Lung (tissue), 12 donors: Measurements from ENCODE around the gene NLRP5. TPM values are rescaled to one million over a fixed set of nuclear protein-coding genes. Genes with fewer than 3 reads are reported as not detected.
"Not testable (repeated sequence)": the region's sequence is repeated elsewhere in the genome, so short reads cannot be mapped to it uniquely, and the experiment has no call there.

Experiments used
- ATAC-seq: fragments of 200-7000 bp; cut with Tn5 transposase; one replicate; pipeline ENCODE4 v1.9.1; 2020; ENCODE audit warnings: moderate number of reproducible peaks; ENCODE audit not compliant: insufficient read depth, low FRiP score
- DNase-seq, 3 donors: peaks; one replicate each; pipeline ENCODE4 v3.0.0-alpha.2; 2013 to 2017
- H3K27ac ChIP-seq, 2 donors: one replicate each; pipeline ENCODE4 v1.5.1; 2013; ENCODE audit warnings: mild to moderate bottlenecking in 2 of 2, moderate library complexity in 2 of 2, control low read depth in 1 of 2, inconsistent platforms in 1 of 2, low read depth in 1 of 2, low read length in 1 of 2
- H3K27me3 ChIP-seq, 3 donors: one replicate each; pipeline ENCODE4 v1.5.1; 2013; ENCODE audit warnings: low read length in 2 of 3; ENCODE audit not compliant: control insufficient read depth in 3 of 3, insufficient read depth in 3 of 3
- H3K36me3 ChIP-seq, 4 donors: one replicate each; pipeline ENCODE4 v1.5.1; 2013; ENCODE audit warnings: low read length in 4 of 4, mild to moderate bottlenecking in 1 of 4, moderate library complexity in 1 of 4; ENCODE audit not compliant: control insufficient read depth in 4 of 4, insufficient read depth in 4 of 4
- H3K4me1 ChIP-seq, 5 donors: one replicate each; pipeline ENCODE4 v1.5.1; 2013; ENCODE audit warnings: low read length in 5 of 5, mild to moderate bottlenecking in 2 of 5, moderate library complexity in 1 of 5; ENCODE audit not compliant: control insufficient read depth in 5 of 5, insufficient read depth in 5 of 5
- H3K4me3 ChIP-seq: one replicate; pipeline ENCODE4 v1.5.1; 2013; ENCODE audit warnings: mild to moderate bottlenecking, control low read depth, moderate library complexity
- H3K9ac ChIP-seq, 2 donors: one replicate each; pipeline ENCODE4 v1.5.1; 2013; ENCODE audit warnings: low read length in 2 of 2, control low read depth in 1 of 2; ENCODE audit not compliant: insufficient read depth in 1 of 2
- H3K9me3 ChIP-seq, 4 donors: one replicate each; pipeline ENCODE4 v1.5.1; 2013; ENCODE audit warnings: low read length in 3 of 4, mild to moderate bottlenecking in 1 of 4, moderate library complexity in 1 of 4; ENCODE audit not compliant: control insufficient read depth in 4 of 4, insufficient read depth in 3 of 4
- WGBS, 2 donors: extraction: QIAGEN DNeasy Blood & Tissue Kit; methylation state at CpG; one replicate each; pipeline ENCODE4 v1.1.7; 2013; 5-methylcytosine and 5-hydroxymethylcytosine counted together
- polyA plus RNA-seq, 2 donors: library from polyadenylated mRNA; stranded (reverse); fragments of 200-250 nt; gene quantifications; one replicate each; pipeline ENCODE4 v1.2.1, GENCODE V29; 2013
- total RNA-seq, 2 donors: library from RNA; depleted of rRNA in 1 of 2; stranded (reverse); fragments of >200 nt in 1 of 2; gene quantifications; one replicate each; pipeline ENCODE4 v1.2.1, GENCODE V29; 2014 to 2021
- TF ChIP-seq, protein P1 (sequence below): IDR thresholded peaks from 2 replicates; pipeline ENCODE4 v1.5.1; 2012; ENCODE audit warnings: mild to moderate bottlenecking; ENCODE audit errors: control extremely low read depth, extremely low read depth
- donor health status: control.
- donor health status: control.
- donor health status: Bipolar disorder and iron deficiency.
- donor health status: healthy.
- donor health status: DM: yes; HTN: yes; CAD: no.

NLRP5 gene
- total and polyA plus RNA-seq, 4 donors, result not detected

DNA sequence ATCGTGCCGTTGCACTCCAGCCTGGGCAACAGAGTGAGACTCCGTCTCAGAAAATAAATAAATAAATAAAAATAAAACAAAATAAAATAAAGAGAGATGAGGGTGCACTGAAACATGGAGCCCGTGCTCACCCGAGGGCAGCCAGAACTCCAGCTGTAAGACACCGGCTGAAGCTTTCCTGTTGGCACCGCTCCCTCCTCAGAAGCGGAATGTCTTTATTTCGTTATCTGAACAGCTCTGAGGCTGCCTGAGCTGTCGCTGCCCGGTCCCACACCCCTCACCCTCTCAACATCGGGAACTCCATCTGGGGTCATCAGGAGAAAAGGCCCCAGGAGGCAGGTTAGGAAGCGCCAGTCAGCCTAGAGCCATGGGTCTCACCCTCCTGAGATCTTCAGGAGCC, 110.1 kb downstream of the NLRP5 start:
- H3K9ac ChIP-seq, result no peak overlapping the region
- ATAC-seq (no peak), DNase-seq (no peak)
- no peak overlapping the region for H3K27ac ChIP-seq
- H3K9me3 ChIP-seq, result peaks cover 0 to 6% (median 2%) of the 10 kb centered on the region in 4 donors
- peaks cover 3 to 43% (median 22%) of the 10 kb centered on the region in 4 donors for H3K36me3 ChIP-seq
- no peaks in the 10 kb centered on the region for H3K27me3 ChIP-seq
- H3K4me3 ChIP-seq, result no peak overlapping the region
- WGBS, 2 donors, result 84 to 92% methylated on average over 13 of the region's 13 CpGs
- peaks cover 0 to 8% (median 0%) of the 10 kb centered on the region in 5 donors for H3K4me1 ChIP-seq
- TF ChIP-seq, protein P1, sequence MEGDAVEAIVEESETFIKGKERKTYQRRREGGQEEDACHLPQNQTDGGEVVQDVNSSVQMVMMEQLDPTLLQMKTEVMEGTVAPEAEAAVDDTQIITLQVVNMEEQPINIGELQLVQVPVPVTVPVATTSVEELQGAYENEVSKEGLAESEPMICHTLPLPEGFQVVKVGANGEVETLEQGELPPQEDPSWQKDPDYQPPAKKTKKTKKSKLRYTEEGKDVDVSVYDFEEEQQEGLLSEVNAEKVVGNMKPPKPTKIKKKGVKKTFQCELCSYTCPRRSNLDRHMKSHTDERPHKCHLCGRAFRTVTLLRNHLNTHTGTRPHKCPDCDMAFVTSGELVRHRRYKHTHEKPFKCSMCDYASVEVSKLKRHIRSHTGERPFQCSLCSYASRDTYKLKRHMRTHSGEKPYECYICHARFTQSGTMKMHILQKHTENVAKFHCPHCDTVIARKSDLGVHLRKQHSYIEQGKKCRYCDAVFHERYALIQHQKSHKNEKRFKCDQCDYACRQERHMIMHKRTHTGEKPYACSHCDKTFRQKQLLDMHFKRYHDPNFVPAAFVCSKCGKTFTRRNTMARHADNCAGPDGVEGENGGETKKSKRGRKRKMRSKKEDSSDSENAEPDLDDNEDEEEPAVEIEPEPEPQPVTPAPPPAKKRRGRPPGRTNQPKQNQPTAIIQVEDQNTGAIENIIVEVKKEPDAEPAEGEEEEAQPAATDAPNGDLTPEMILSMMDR, result no peak

DNA sequence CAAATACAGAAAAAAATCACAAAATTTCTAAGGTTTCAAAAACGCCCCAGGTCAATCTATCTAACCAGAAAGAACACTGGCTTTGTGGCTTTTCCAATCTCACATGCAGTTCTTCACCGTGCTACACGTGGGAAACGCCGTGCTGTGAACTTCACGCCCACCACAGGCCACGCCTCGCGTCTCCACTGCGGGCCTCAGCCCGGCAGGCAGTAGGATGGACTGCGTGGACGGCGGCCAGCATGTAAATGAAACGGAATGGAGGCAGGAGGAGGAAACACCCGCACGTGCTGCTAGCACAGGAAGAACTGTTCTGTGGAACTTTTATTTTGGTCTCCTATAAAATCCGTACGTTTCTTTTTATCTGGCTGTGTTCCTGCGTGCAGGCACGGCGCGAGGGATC, 110.7 kb downstream of the NLRP5 start:
- ATAC-seq (no peak), DNase-seq (no peak)
- TF ChIP-seq, protein P1, result no peak
- Histone ChIP-seq H3K9ac (no peak overlapping the region), H3K4me1 (peaks cover 0 to 3% (median 0%) of the 10 kb centered on the region in 5 donors), H3K36me3 (peaks cover 3 to 49% (median 22%) of the 10 kb centered on the region in 4 donors), H3K4me3 (no peak overlapping the region), H3K9me3 (peaks cover 0 to 6% (median 2%) of the 10 kb centered on the region in 4 donors), H3K27me3 (no peaks in the 10 kb centered on the region), H3K27ac (no peak overlapping the region)
- WGBS, 2 donors, result 83 to 92% methylated on average over 23 of the region's 23 CpGs

DNA sequence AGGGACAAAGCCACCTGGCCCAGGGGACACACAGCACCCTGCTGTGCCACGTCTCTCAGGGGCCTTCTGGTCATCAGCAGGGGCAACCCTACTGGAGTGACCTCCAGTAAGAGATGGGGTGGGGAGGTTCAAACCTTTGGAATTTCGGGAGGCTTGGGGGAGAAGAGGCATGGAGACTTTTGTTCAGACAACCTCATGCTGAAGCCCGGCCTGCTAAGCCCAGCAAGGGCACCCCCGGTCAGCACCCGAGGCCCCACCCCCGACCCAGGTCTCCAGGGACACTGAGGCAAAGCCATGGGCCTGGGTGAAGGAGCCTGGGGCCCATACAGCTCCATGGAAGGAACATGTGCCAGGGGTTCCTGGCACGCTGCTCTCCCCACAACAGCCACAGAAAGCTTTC, 111.2 kb downstream of the NLRP5 start:
- no peak overlapping the region for H3K27ac ChIP-seq
- DNase-seq (no peak), ATAC-seq (no peak)
- H3K4me1 ChIP-seq, result peaks cover 0 to 3% (median 0%) of the 10 kb centered on the region in 5 donors
- TF ChIP-seq, protein P1, result no peak
- H3K4me3 ChIP-seq, result no peak overlapping the region
- 91 to 97% methylated on average over 7 of the region's 7 CpGs for whole genome bisulfite sequencing, 2 donors
- peaks cover 3 to 52% (median 20%) of the 10 kb centered on the region in 4 donors for H3K36me3 ChIP-seq
- peaks cover 0 to 4% (median 2%) of the 10 kb centered on the region in 4 donors for H3K9me3 ChIP-seq
- no peaks in the 10 kb centered on the region for H3K27me3 ChIP-seq
- H3K9ac ChIP-seq, result no peak overlapping the region

DNA sequence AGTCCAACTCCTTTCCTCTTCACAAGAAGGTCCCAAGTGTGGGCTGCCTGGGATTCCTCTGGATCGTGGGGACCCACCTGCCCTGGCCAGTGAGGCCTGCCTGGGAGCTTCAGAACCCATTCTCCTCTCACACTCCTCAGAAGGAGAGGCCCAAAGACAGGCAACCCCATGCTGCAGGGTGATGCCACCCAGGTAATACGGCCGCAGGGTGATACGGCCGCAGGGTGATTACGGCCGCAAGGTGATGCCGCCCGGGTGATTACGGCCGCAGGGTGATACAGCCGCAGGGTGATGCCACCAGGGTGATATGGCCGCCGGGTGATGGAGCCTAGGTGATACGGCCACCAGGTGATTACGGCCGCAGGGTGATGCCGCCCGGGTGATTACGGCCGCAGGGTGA, 111.7 kb downstream of the NLRP5 start:
- H3K4me1 ChIP-seq, H3K27ac ChIP-seq, H3K9me3 ChIP-seq, H3K9ac ChIP-seq, DNase-seq, H3K4me3 ChIP-seq, ATAC-seq, H3K27me3 ChIP-seq: not testable (repeated sequence)
- H3K36me3 ChIP-seq, result peaks cover 3 to 55% (median 16%) of the 10 kb centered on the region in 4 donors
- 98 to 99% methylated on average over 12 to 21 of the region's 21 CpGs for WGBS, 2 donors
